NT2/D1 (cell line): ENCODE measurements around the gene GGT5.

ENCODE experiments used
- YY1 ChIP-seq: IDR thresholded peaks from 2 replicates; pipeline ENCODE4 v1.6.1; 2011; ENCODE audit not compliant: insufficient read length, insufficient read depth
- ZNF274 ChIP-seq: IDR thresholded peaks from 2 replicates; pipeline ENCODE4 v1.6.1; 2011; ENCODE audit warnings: mild to moderate bottlenecking, low read depth, low read length

GRCh38 chr22:24208012-24208749 is 36.7 kb downstream of the GGT5 start:
- TF ChIP-seq YY1, result no peak
- TF ChIP-seq ZNF274, result no peak
